Omental fat pad (tissue), 4 donors: ENCODE data around the gene C16orf95. TPM values are rescaled to one million over a fixed set of nuclear protein-coding genes. Genes with fewer than 3 reads are reported as not detected.

Experiments used
- ATAC-seq: fragments of 150-250 bp; one replicate; pipeline ENCODE4 v1.9.1; 2016; ENCODE audit warnings: mild to moderate bottlenecking, moderate library complexity; ENCODE audit not compliant: low FRiP score
- DNase-seq: peaks from one replicate; pipeline ENCODE4 v3.0.0-alpha.2; 2019; ENCODE audit warnings: low spot score
- total RNA-seq, 4 donors: library from RNA; depleted of rRNA; stranded (reverse); fragments of >200 nt; gene quantifications; one replicate each; pipeline ENCODE4 v1.1.0, GENCODE V29; 2016
- TF ChIP-seq, protein P1 (sequence below), 3 donors: fragments of 450-650 bp; IDR thresholded peaks; one replicate each; pipeline ENCODE4 v1.5.1; 2016 to 2017; ENCODE audit warnings: antibody characterized with exemption in 3 of 3, mild to moderate bottlenecking in 3 of 3, moderate library complexity in 2 of 3

C16orf95 gene
- total RNA-seq, 4 donors from 2014 or later, result 1.6 to 7.1 (median 2.5) TPM

GRCh38 chr16:87346517-87347060, 29.4 kb upstream of the C16orf95 start:
- ATAC-seq (no peak), DNase-seq (no peak)
- TF ChIP-seq, protein P1, sequence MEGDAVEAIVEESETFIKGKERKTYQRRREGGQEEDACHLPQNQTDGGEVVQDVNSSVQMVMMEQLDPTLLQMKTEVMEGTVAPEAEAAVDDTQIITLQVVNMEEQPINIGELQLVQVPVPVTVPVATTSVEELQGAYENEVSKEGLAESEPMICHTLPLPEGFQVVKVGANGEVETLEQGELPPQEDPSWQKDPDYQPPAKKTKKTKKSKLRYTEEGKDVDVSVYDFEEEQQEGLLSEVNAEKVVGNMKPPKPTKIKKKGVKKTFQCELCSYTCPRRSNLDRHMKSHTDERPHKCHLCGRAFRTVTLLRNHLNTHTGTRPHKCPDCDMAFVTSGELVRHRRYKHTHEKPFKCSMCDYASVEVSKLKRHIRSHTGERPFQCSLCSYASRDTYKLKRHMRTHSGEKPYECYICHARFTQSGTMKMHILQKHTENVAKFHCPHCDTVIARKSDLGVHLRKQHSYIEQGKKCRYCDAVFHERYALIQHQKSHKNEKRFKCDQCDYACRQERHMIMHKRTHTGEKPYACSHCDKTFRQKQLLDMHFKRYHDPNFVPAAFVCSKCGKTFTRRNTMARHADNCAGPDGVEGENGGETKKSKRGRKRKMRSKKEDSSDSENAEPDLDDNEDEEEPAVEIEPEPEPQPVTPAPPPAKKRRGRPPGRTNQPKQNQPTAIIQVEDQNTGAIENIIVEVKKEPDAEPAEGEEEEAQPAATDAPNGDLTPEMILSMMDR (IDR thresholded peaks at IDR 0.05), result no peak

DNA sequence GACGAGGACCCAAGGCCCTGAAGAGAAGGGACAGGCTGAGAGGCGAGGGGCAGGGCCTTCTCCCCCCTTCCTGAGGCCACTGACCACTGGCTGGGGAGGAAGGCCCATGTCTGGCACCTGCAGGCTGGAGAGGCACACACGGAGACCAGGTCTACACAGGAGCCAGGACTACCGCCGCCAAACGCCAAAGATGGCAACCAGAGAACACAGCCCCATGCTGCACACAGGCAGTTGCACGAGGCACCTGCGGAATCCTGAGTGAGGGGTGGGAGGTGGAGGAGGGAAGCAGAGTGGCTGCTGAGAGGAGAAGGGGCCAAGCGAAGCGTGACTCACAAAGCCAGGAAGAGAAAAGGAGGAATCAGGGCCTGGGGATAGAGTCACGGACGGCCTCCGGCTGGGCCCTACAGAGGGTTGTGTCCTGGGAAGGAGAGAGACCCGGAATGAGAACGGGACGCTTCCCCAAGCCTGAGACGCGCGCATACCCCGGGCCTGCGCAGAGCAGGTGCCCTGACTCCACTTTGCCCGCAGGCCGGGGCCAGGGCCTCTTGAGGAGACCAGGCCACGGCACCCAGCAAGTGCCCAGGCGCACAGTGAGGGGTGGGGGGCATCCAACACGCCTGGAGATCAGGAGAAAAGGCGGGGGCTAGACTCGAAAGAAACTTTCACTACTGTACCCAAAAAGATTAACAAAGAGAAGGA, 28.7 kb upstream of the C16orf95 start:
- DNase-seq (no peak), ATAC-seq (no peak)
- TF ChIP-seq, protein P1 (IDR thresholded peaks at IDR 0.05), result no peak

- TF ChIP-seq, protein P1 (IDR thresholded peaks at IDR 0.05), result no peak
- ATAC-seq (no peak), DNase-seq (no peak)
These were observed 27.9 kb upstream of the C16orf95 start for GRCh38 chr16:87344931-87345631.

- ATAC-seq (no peak), DNase-seq (no peak)
- TF ChIP-seq, protein P1 (IDR thresholded peaks at IDR 0.05), result no peak
These were observed 27.2 kb upstream of the C16orf95 start for GRCh38 chr16:87344165-87344930.

GRCh38 chr16:87343753-87344050, 26.5 kb upstream of the C16orf95 start:
- TF ChIP-seq, protein P1 (IDR thresholded peaks at IDR 0.05), result no peak
- DNase-seq (no peak), ATAC-seq (no peak)

DNA sequence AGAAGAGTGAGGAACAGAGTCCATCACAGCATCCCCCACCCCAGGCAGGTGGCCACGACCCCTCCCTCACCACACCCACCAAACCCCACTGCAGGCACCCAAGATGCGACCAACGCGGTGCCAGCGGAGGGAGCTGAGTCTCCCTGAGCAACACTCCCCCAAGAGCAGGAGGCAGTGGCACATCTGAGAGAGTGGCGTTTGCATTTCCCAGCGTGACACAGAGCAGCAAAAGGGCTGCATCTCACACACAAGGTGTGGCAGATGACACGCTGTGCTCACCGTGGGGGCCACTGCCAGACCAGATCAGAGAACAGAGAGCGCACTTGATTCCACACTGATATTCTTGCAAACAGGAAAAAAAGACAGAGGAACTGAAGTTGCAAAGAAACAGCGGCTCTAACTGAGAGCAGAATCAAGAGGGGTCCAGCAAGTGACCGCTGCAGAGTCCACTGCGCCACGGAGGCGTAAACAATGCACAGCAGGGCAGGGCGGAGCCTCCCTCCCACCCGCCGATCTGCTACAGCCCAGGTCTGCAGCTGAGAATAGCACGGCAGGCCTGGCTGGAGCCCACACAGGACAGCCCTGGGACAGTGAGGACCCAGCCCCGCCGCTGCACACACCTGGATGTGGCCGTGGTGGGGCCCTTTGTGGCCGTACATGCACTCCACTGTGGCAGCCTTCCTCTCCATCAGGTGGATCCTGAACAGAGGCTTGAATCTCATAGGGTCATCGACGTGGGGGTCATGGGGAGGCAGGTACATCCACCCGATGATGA, 26.0 kb upstream of the C16orf95 start:
- no peak for DNase-seq
- TF ChIP-seq, protein P1 (IDR thresholded peaks at IDR 0.05), result no peak
- no peak for ATAC-seq
